Endothelial cell of umbilical vein (primary cell): ENCODE results near the gene H3-3A. TPM values are rescaled to one million over a fixed set of nuclear protein-coding genes. Genes with fewer than 3 reads are reported as not detected.
A peak's percentile ranks its signal among the peaks of the same experiment; 100 is the strongest.

Experiments
- BruUV-seq: library from RNA; stranded (reverse); fragments of 400-500 nt; replicated peaks from 2 replicates; lab custom pipeline; 2021; lab: Mats Ljungman, UMichigan
- CTCF ChIA-PET: fragments of 300-600, 350-600 bp; sonication (Branson Sonifier 250); formaldehyde crosslinking; loops from one replicate; lab custom pipeline; 2021; ENCODE audit warnings: antibody characterized with exemption, inconsistent platforms; lab: Charles Lee
- POLR2A ChIA-PET: fragments of 300-600, 350-600 bp; sonication (Branson Sonifier 250); formaldehyde crosslinking; loops from one replicate; lab custom pipeline; 2021; ENCODE audit warnings: antibody characterized with exemption, inconsistent platforms; lab: Charles Lee
- DNase-seq: peaks from one replicate; pipeline ENCODE4 v3.0.0-alpha.2; 2011; ENCODE audit warnings: low read depth, low spot score
- FAIRE-seq: peaks from 2 replicates; lab custom pipeline; 2011; peaks lifted over from hg19 to GRCh38; lab: Jason Lieb, UNC
- H2AFZ ChIP-seq: 2 replicates; pipeline ENCODE4 v1.6.0; 2012; ENCODE audit warnings: low read depth, low read length, control low read depth, inconsistent platforms
- H3K27ac ChIP-seq: 2 replicates; pipeline ENCODE4 v1.5.1; 2011; ENCODE audit warnings: low read depth, mild to moderate bottlenecking, control low read depth, low read length, moderate library complexity; ENCODE audit not compliant: insufficient read depth
- H3K27me3 ChIP-seq, 2 experiments: 2 replicates each; pipeline versions ENCODE4 v1.6.0 to v1.6.1; 2011; ENCODE audit warnings: low read length in 2 of 2, mixed read lengths in 1 of 2; ENCODE audit not compliant: control insufficient read depth in 2 of 2, insufficient read depth in 2 of 2
- H3K36me3 ChIP-seq, 2 experiments: 2 replicates in 1 of 2; 3 replicates in 1 of 2; pipeline ENCODE4 v1.5.1; 2011; ENCODE audit warnings: low read length in 2 of 2, mild to moderate bottlenecking in 1 of 2, moderate library complexity in 1 of 2; ENCODE audit not compliant: control insufficient read depth in 2 of 2, insufficient read depth in 2 of 2; ENCODE audit errors: extremely low read depth in 1 of 2
- H3K4me1 ChIP-seq: 3 replicates; pipeline ENCODE4 v1.5.1; 2011; ENCODE audit warnings: mild to moderate bottlenecking, low read length; ENCODE audit not compliant: control insufficient read depth, insufficient read depth; ENCODE audit errors: extremely low read depth
- H3K4me2 ChIP-seq: 2 replicates; pipeline ENCODE4 v1.6.1; 2011; ENCODE audit warnings: low read length, control low read depth, mixed read lengths; ENCODE audit not compliant: insufficient read depth
- H3K4me3 ChIP-seq, 3 experiments: fragments of 200-600 bp in 1 of 3; sonication (generic), shearing (Covaris generic) in 1 of 3; replicated peaks in 1 of 3; 2 replicates each; pipeline ENCODE4 v1.5.1; 2011 to 2016; ENCODE audit warnings: control low read depth in 3 of 3, low read length in 3 of 3, mild to moderate bottlenecking in 2 of 3, inconsistent platforms in 1 of 3, low read depth in 1 of 3, moderate library complexity in 1 of 3; ENCODE audit not compliant: insufficient read depth in 1 of 3
- H3K79me2 ChIP-seq: 2 replicates; pipeline ENCODE4 v1.6.0; 2012; ENCODE audit warnings: low read length, inconsistent platforms; ENCODE audit not compliant: control insufficient read depth, insufficient read depth
- H3K9ac ChIP-seq: replicated peaks from 2 replicates; pipeline ENCODE3; 2011; ENCODE audit warnings: low read length, control low read depth; ENCODE audit not compliant: insufficient read depth; ENCODE audit errors: extremely low read depth
- H3K9me1 ChIP-seq: replicated peaks from 3 replicates; pipeline ENCODE4 v1.6.0; 2011; ENCODE audit warnings: mild to moderate bottlenecking, low read length; ENCODE audit not compliant: control insufficient read depth, insufficient read depth; ENCODE audit errors: extremely low read depth
- H3K9me3 ChIP-seq: replicated peaks from 2 replicates; pipeline ENCODE4 v1.5.1; 2012; ENCODE audit warnings: low read length, inconsistent platforms; ENCODE audit not compliant: control insufficient read depth, insufficient read depth
- H4K20me1 ChIP-seq: replicated peaks from 2 replicates; pipeline ENCODE3; 2011; ENCODE audit warnings: mild to moderate bottlenecking, low read length; ENCODE audit not compliant: control insufficient read depth, insufficient read depth; ENCODE audit errors: extremely low read depth
- CTCF ChIP-seq, 2 donors: IDR thresholded peaks; 1 replicate in 1 of 2; 2 replicates in 1 of 2; pipeline ENCODE4 v1.5.1; 2011; ENCODE audit warnings: low read length in 2 of 2, mild to moderate bottlenecking in 2 of 2, moderate library complexity in 2 of 2, control low read depth in 1 of 2, inconsistent platforms in 1 of 2, low read depth in 1 of 2; ENCODE audit not compliant: insufficient read depth in 1 of 2; ENCODE audit errors: extremely low read depth in 1 of 2
- EZH2 ChIP-seq: IDR thresholded peaks from 2 replicates; pipeline ENCODE4 v1.6.1; 2012; ENCODE audit warnings: borderline replicate concordance, low read depth, mild to moderate bottlenecking, moderate library complexity, low read length, inconsistent platforms; ENCODE audit not compliant: severe bottlenecking
- FOS ChIP-seq: IDR thresholded peaks from 2 replicates; pipeline ENCODE4 v1.6.1; 2011; ENCODE audit warnings: mild to moderate bottlenecking, low read length, moderate library complexity, borderline replicate concordance; ENCODE audit not compliant: insufficient read depth
- GATA2 ChIP-seq: IDR thresholded peaks from 2 replicates; pipeline ENCODE4 v1.7.0; 2011; ENCODE audit warnings: low read depth, mild to moderate bottlenecking, moderate library complexity, mixed read lengths, low read length; ENCODE audit not compliant: insufficient read length, insufficient read depth
- JUN ChIP-seq: IDR thresholded peaks from 2 replicates; pipeline ENCODE4 v1.6.1; 2011; ENCODE audit warnings: borderline replicate concordance, low read depth; ENCODE audit not compliant: insufficient read length, insufficient read depth
- MYC ChIP-seq: IDR thresholded peaks from one replicate; pipeline ENCODE4 v1.6.1; 2011; ENCODE audit warnings: mild to moderate bottlenecking, low read depth, low read length
- POLR2A ChIP-seq: IDR thresholded peaks from 2 replicates; pipeline ENCODE4 v1.6.1; 2012; ENCODE audit warnings: low read depth, mild to moderate bottlenecking, control low read depth, low read length
- POLR2AphosphoS5 ChIP-seq: IDR thresholded peaks from 2 replicates; pipeline ENCODE4 v1.6.1; 2012; ENCODE audit warnings: low read depth, mild to moderate bottlenecking, control low read depth, low read length, moderate library complexity; ENCODE audit not compliant: insufficient read depth
- dilution Hi-C: fragments of 300-500 bp; cut with MboI; formaldehyde crosslinking; loops from one replicate; pipeline ENCODE4 v1.15.0; 2019; ENCODE audit warnings: low sequenced_read_pairs; ENCODE audit not compliant: extremely low pct_ligation_motif_present
- intact Hi-C: fragments of 100-400 bp; cut with micrococcal nuclease; formaldehyde crosslinking; loops from one replicate; pipeline ENCODE4 v1.10.0; 2022
- polyA plus RNA-seq, 4 experiments: library from polyadenylated mRNA; depleted of rRNA in 3 of 4; stranded (reverse) in 3 of 4; unstranded in 1 of 4; fragments of >200 nt; gene quantifications; 2 replicates each; pipeline versions ENCODE4 v1.2.1 to v1.2.3, GENCODE V29; 2011 to 2012; ENCODE audit warnings: missing spikeins in 1 of 4
- total RNA-seq: library from RNA; stranded (reverse); gene quantifications from 2 replicates; pipeline ENCODE4 v1.2.3, GENCODE V29; 2021
- TF ChIP-seq, protein P1 (sequence below): IDR thresholded peaks from 2 replicates; pipeline ENCODE4 v1.6.1; 2011; ENCODE audit not compliant: insufficient read depth, insufficient read length

Gene H3-3A
- total and polyA plus RNA-seq, 2 donors (not counting 3 experiments of a cell fraction or from before 2014, with no cell fraction given), result 426 to 477 TPM

GRCh38 chr1:226064816-226065248 lies 2.3 kb downstream of the H3-3A start:
- peaks cover 67% of the 10 kb centered on the region for H3K79me2 ChIP-seq
- H4K20me1 ChIP-seq, result peaks cover 13% of the 10 kb centered on the region
- DNase-seq (peak; percentile 76), FAIRE-seq (peak; percentile 78)
- H3K9ac ChIP-seq, result peak overlapping the region; percentile 29
- no peak overlapping the region for H3K27ac ChIP-seq
- no peaks in the 10 kb centered on the region for H3K9me1 ChIP-seq
- peaks cover 9 to 16% of the 10 kb centered on the region in 2 experiments for H3K36me3 ChIP-seq
- CTCF ChIA-PET, result interaction anchor here (0.6 to 4.2 kb wide), 51 partner anchors 9 to 620 kb away, joined by 3 to 139 read pairs (median 5); partner anchors contain the start of genes LIN9, SDE2 and SRP9
- no TSS peak for BruUV-seq
- dilution Hi-C loops, result no loop called here
- TF ChIP-seq EZH2, result no peak
- peak; percentile 58 to 61 for TF ChIP-seq CTCF (IDR thresholded peaks at IDR 0.05; ENCODE audit: extremely low read depth in 1 of 2, insufficient read depth in 1 of 2, low read depth in 1 of 2, low read length in 2 of 2)
- peak overlapping the region in 2 of 3 experiments; percentile 60 to 99 for H3K4me3 ChIP-seq
- POLR2A ChIA-PET, result interaction anchor here (1.0 to 1.1 kb wide), 2 partner anchors 56 to 65 kb away, joined by 4 to 5 read pairs; partner anchors contain the start of gene SDE2
- H3K27me3 ChIP-seq, result no peaks in the 10 kb centered on the region
- no peak overlapping the region for H2AFZ ChIP-seq
- intact Hi-C loops, result loop anchor here (1.0 to 5.0 kb wide), 5 partner anchors 56 to 638 kb away; partner anchors contain the start of genes ACBD3, LBR and PYCR2
- peaks cover 24% of the 10 kb centered on the region for H3K4me1 ChIP-seq
- H3K9me3 ChIP-seq, result no peaks in the 10 kb centered on the region
- H3K4me2 ChIP-seq, result peak overlapping the region; percentile 98

DNA sequence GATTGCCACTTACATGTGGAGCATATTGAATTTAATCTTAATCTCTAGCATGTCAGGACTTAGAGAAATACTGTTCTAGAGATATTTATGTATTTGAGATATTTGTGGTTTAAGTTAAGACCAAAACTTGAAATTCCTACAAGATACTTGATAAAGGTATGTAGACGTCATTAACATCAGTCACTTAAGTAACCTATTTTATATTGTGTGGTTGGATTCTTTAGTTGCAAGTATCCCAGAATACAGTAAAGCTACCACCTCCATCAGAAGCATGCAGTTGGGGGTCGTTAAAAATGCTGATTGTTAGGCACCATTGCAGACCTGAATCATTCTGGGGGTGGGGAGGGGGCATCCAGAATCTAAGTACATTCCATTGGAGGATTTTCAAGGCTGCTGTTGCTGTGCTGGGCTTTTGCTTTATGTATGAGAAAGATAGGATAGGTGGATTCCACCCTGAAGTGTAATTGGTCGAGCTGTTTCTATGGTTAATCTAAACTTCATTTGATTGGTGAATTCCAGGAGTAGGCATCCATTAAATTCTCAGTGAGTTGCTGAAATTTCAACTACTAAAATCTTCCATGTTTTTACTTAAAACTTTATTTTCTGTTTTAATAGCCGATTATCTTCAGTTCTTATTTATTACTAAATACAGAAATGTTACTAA lies 4.0 kb downstream of the H3-3A start:
- no peak overlapping the region for H3K9ac ChIP-seq

More for the DNA sequence above, 4.0 kb downstream of the H3-3A start:
- FAIRE-seq (no peak), DNase-seq (no peak)
- no peaks in the 10 kb centered on the region for H3K9me3 ChIP-seq
- POLR2A ChIA-PET, result interaction anchor here (0.8 kb wide), 1 partner anchor 67 kb away, joined by 3 read pairs; the partner anchor contains the start of gene SDE2
- H2AFZ ChIP-seq, result no peak overlapping the region
- no TSS peak for BruUV-seq
- H3K27ac ChIP-seq, result no peak overlapping the region
- TF ChIP-seq EZH2, result no peak
- TF ChIP-seq GATA2, result no peak
- no peak for TF ChIP-seq JUN
- TF ChIP-seq, protein P1, sequence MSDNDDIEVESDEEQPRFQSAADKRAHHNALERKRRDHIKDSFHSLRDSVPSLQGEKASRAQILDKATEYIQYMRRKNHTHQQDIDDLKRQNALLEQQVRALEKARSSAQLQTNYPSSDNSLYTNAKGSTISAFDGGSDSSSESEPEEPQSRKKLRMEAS, result no peak
- TF ChIP-seq POLR2A, result no peak
- no peak for TF ChIP-seq POLR2AphosphoS5
- no peak for TF ChIP-seq FOS
- no peak for TF ChIP-seq CTCF (IDR thresholded peaks at IDR 0.05; ENCODE audit: extremely low read depth in 1 of 2, insufficient read depth in 1 of 2, low read depth in 1 of 2, low read length in 2 of 2)
- no peak for TF ChIP-seq MYC
- intact Hi-C loops (no loop called here), dilution Hi-C loops (no loop called here)
- CTCF ChIA-PET, result interaction anchor here (1.0 to 3.7 kb wide), 6 partner anchors 12 to 79 kb away, joined by 3 to 80 read pairs (median 46); no protein-coding TSS in a partner anchor
- no peak overlapping the region for H3K4me3 ChIP-seq
- no peaks in the 10 kb centered on the region for H3K9me1 ChIP-seq
- H3K36me3 ChIP-seq, result peaks cover 9 to 19% of the 10 kb centered on the region in 2 experiments
- no peaks in the 10 kb centered on the region for H3K27me3 ChIP-seq
- no peak overlapping the region for H3K4me2 ChIP-seq
- peaks cover 72% of the 10 kb centered on the region for H3K79me2 ChIP-seq
- peaks cover 17% of the 10 kb centered on the region for H3K4me1 ChIP-seq
- peaks cover 13% of the 10 kb centered on the region for H4K20me1 ChIP-seq
